ENCODE data around the gene PRKCSH.
"Not testable (repeated sequence)": the region's sequence is repeated elsewhere in the genome, so short reads cannot be mapped to it uniquely, and the experiment has no call there.

Gene PRKCSH

GRCh38 chr19:11420429-11421370 is 14.7 kb upstream of the PRKCSH start:
- DNase-seq, result no peak

DNA sequence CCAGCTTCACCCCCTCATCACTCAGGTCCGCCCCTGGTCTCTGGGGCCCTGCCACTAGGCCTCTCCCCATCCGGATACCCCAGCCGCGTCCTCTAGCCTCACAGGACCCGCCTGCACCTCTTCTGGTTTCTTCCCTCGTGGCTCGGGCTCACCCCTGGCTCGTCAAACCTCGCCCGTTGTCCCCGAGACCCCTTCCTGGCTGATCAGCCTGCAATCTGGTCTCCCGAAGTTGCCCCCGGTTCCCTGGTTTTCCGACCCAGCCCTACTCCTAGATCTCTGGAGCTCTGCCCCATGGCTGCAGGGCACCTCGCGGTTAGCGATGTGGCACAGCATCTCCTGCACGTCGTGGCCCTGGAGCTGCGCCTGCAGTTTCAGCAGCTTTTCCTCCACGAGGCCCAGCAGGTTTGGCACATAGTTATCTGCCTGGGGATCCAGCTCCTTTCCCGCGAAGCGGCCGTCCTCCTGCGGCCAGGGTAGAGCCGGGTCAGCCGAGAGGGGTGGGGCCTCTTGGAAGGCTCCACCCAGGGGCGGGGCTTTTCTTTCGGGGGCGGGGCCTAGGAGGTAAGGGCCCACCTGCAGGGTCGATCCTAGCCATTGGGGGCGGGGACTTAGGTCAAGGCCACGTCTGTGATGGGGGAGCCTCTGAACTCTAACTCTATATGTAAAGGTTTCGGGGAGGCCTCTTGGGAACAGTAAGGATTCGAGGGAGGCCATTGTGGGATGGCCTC is 13.9 kb upstream of the PRKCSH start:
- DNase-seq, result no peak

DNA sequence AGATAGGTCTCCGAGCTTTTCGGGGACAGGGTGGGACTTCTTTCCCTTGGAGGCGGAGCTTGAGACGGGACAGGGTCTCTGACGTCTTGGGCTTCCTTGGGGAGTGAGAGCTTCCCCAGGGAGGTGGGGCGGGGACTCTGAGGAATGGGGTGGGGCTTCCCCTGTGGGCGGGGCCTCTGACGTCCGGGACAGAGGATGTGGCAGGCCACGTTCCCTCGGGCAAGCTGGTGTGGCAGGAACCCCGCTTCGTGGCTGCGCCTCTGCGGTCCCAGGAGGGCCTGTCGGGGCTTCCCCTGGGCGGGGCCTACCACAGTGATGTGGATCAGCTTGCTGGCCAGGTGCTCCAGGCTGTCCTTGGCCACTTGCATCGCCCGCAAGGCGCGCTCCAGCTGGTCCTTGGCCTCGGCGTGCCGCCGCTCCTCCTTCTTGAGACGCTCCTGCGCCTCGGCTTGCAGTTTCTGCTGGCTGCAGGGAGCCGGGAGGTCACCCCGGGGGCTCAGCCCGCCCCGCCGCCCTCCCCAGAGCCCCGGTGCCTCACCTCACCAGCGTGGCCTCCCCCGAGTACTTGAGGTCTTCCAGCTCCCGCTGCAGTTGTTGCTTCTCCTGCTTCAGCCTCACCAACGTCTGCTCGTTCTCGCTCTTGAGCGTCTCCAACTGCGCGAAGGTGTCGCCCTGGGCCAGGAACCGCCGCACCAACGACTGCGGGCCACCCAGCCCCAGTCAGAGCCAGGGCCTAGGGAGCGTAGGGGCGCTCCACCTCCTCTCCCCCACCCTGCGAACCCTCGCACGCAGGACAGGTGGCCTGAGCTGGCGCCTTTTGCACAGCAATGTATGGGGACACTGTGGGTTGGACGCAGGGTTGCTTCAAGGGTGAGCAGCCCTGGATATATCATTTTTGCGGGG is 13.0 kb upstream of the PRKCSH start:
- DNase-seq, result no peak

DNA sequence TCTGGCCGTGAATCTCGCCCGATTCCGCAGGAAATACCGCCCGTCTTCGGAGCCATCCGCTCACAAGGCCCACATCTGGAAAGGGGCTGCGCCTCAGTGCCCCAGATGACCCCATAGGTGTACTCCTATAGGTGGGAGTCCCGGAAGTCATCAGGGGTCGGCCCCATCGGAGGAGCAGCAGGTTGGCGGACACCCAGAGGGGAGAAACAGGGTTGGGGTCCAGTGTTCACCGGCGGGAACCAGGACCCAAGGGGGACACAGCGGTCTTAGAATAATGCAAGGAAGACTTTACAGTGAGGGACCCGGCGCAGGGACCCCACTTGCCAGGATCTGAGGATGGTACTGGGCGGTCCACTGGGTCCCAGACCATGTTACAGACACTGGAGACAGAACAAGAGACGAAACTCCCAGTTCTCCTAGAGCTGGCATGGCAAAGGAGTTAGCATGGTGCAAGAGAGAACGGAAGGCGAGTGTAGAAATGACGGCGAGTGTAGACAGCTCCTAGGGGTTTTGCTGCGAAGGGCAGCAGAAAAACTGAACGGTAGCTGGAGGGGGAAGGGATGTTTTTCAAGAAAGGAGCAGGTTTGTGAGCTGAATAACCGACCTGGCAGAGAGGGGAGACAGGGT is 12.2 kb upstream of the PRKCSH start:
- DNase-seq, result no peak

DNA sequence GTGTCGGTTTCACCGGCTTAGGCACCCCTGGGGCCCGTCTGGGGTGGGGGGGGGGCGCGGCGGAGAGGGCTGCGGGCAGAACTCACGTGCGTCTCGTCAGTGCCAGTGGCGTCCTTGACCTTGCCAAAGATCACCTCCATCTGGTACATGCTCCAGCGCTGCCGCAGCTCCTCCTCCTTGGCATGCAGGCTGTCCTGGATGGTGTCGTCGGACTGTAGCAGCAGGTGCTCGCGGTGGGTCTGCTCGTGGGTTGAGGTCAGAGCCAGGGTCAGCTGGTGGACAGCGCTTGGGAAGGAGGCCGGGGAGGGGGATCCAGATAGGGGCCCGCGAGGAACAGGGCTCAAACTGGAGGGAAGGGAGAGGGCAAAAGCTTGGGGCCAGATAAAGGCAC is 11.6 kb upstream of the PRKCSH start:
- no peak for DNase-seq

DNA sequence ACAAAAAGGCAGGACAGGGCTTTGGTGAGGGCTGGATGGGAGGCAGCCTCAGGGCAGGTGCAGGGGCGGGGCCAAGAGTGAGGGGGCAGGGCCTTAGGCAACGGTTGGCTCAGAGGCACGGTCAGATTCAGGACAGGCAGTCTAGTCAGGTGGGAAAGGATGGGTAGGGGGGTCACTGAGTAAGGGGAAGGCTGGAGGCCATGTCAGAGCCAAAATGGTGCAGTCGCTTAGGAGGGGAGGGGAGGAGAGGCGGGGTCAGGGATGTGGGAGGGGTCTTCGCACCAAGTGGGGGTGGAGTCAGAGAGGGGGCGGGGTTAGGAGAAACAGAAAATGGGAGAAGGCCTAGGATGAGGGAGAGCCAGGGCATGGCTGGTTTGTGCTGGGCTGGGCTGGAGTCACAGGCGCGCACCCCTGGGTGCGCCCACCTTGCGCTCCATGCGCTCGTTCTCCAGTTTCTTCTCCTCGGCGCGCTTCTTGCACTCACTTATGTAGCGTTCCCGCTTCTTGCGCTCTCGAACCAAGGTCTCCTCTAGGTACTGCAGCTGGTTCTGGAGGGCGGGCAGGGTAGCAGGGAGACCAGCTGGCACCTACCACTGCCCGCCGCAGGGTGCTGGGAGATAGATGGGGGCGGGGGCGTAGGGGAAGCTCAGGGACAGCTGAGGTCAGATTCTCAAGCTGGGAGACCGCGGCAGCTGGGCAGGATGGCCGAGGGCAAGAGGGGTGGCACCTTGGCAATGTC is 9.5 kb upstream of the PRKCSH start:
- no peak for DNase-seq

DNA sequence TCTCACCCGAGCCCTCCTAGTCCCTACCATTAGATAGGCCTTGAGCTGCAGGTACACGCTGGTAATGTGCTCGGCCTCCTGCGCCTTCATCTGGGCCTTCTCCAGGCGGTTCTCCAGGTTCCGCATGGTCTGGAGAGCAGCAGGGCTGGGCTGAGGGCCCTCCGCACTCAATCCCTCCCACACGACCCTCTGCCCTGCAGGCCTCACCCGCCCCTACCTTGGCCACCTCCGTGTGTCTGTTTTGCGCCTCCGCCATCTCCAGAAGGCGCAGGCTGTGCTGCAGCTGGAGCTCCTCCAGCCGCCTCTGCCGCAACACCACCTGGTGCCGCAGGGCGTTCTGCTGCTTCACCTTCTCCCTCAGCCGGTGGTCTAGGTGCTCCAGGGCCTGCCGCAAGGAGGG is 8.8 kb upstream of the PRKCSH start:
- DNase-seq, result no peak

GRCh38 chr19:11433526-11433925 is 1.9 kb upstream of the PRKCSH start:
- not testable (repeated sequence) for DNase-seq

GRCh38 chr19:11434703-11435056 is 755 bp upstream of the PRKCSH start:
- no peak for DNase-seq

DNA sequence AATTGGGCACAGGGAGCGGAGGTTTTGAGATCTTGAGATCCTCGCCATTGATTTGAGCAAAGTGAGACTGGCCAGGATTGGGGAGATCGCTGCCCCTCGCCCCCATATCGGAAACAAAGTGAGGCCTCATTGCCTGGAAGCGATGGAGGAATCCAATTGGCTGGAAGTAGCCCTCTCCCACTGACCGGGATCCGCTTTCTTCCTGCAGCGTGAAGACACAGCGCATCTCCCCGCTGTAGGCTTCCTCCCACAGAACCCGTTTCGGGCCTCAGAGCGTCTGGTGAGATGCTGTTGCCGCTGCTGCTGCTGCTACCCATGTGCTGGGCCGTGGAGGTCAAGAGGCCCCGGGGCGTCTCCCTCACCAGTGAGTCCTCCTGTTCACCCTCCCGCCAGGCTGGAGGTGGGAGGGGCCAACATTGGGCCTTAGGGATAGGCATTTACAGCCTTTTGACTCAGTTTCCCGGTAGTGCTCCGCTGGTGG is 438 bp downstream of the PRKCSH start:
- DNase-seq, result no peak

- DNase-seq, result no peak
Measured at GRCh38 chr19:11437955-11438354, 2.5 kb downstream of the PRKCSH start.

GRCh38 chr19:11444059-11444458 is 8.6 kb downstream of the PRKCSH start:
- no peak for DNase-seq

GRCh38 chr19:11445141-11445540 is 9.7 kb downstream of the PRKCSH start:
- no peak for DNase-seq

GRCh38 chr19:11446271-11446651 is 10.8 kb downstream of the PRKCSH start:
- DNase-seq, result no peak

DNA sequence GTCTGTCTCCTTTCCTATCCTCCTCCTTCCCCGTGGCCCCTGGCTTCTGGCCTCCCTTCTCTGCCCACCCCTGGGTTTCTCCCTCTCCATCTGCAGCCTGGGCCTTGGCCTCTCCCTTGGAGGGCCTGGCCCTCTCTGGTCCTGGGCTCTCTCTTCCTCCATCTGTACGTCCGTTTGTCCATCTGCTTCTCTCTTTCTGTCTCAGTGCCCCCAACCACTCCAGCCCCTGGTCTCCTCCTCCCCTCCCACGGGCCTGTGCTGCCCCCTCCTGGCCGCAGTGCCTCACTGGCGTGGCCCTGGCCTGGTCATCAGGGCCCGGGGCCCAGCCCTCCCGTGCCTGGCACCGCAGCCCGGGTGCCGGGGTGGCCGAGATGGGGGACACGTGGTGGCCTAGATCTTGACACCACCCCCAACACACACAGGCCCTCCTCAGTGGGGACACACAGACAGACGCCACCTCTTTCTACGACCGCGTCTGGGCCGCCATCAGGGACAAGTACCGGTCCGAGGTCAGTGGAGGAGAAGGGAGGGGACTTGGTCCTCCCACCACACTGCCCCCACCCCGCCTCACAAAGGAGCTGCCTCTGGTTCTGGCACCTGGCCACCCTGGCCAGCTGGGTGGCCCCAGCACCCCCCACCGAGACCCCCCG is 11.3 kb downstream of the PRKCSH start:
- DNase-seq, result no peak

GRCh38 chr19:11447347-11448262 is 12.2 kb downstream of the PRKCSH start:
- DNase-seq, result no peak

- no peak for DNase-seq
Measured at GRCh38 chr19:11448410-11448809, 13.0 kb downstream of the PRKCSH start.

DNA sequence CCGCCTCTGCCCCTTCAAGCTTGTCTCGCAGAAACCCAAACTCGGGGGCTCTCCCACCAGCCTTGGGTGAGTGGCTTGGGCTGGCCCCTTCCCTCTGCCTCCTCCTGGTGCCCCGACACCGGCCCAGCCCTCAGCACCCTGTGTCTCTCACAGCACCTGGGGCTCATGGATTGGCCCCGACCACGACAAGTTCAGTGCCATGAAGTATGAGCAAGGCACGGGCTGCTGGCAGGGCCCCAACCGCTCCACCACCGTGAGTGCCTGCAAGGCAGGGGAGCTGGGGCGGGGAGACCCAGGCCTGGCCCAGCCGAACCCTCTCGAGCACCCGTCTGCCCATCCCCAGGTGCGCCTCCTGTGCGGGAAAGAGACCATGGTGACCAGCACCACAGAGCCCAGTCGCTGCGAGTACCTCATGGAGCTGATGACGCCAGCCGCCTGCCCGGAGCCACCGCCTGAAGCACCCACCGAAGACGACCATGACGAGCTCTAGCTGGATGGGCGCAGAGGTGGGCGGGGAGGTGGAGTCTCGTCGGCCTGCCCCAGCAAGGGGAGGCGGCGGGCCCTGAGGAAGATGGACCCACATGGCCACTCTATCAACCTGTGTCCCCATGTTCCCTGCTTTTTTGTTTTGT is 13.6 kb downstream of the PRKCSH start:
- DNase-seq, result no peak

GRCh38 chr19:11450570-11451326 is 15.3 kb downstream of the PRKCSH start:
- no peak for DNase-seq
